ENCODE measurements around the gene RAD18.

Gene RAD18

GRCh38 chr3:8984526-8984925, 21.3 kb upstream of the RAD18 start:
- no peak for DNase-seq

- no peak for DNase-seq
Observed at GRCh38 chr3:8984081-8984480, 20.8 kb upstream of the RAD18 start.

- DNase-seq: no peak
Observed at GRCh38 chr3:8983591-8983990, 20.3 kb upstream of the RAD18 start.

- no peak for DNase-seq
Observed at GRCh38 chr3:8983026-8983425, 19.8 kb upstream of the RAD18 start.

GRCh38 chr3:8982509-8982908, 19.2 kb upstream of the RAD18 start:
- peak; percentile 7 for DNase-seq

- no peak for DNase-seq
Observed at GRCh38 chr3:8981700-8982099, 18.4 kb upstream of the RAD18 start.

- no peak for DNase-seq
Observed at GRCh38 chr3:8981296-8981695, 18.0 kb upstream of the RAD18 start.

- no peak for DNase-seq
Observed at GRCh38 chr3:8980756-8981257, 17.5 kb upstream of the RAD18 start.

GRCh38 chr3:8979262-8979661, 16.0 kb upstream of the RAD18 start:
- no peak for DNase-seq

GRCh38 chr3:8978551-8978950, 15.3 kb upstream of the RAD18 start:
- DNase-seq: no peak

- no peak for DNase-seq
Observed at GRCh38 chr3:8976540-8977182, 13.4 kb upstream of the RAD18 start.

- no peak for DNase-seq
Observed at GRCh38 chr3:8975081-8976020, 12.1 kb upstream of the RAD18 start.

GRCh38 chr3:8974458-8974857, 11.2 kb upstream of the RAD18 start:
- no peak for DNase-seq

GRCh38 chr3:8972639-8973038, 9.4 kb upstream of the RAD18 start:
- no peak for DNase-seq

GRCh38 chr3:8970971-8971589, 7.8 kb upstream of the RAD18 start:
- DNase-seq: peak; percentile 79

- no peak for DNase-seq
Observed at GRCh38 chr3:8969241-8969640, 6.0 kb upstream of the RAD18 start.

GRCh38 chr3:8968375-8968882, 5.2 kb upstream of the RAD18 start:
- no peak for DNase-seq

- DNase-seq: no peak
Observed at GRCh38 chr3:8967553-8967952, 4.3 kb upstream of the RAD18 start.

- no peak for DNase-seq
Observed at GRCh38 chr3:8966820-8967348, 3.6 kb upstream of the RAD18 start.

GRCh38 chr3:8966150-8966819, 3.0 kb upstream of the RAD18 start:
- DNase-seq: no peak

GRCh38 chr3:8964436-8965370, 1.4 kb upstream of the RAD18 start:
- no peak for DNase-seq

Data from midbrain (tissue), 1 donor.